Muscle layer of colon (tissue), 2 donors: ENCODE measurements around the gene FSTL1.
A peak's percentile ranks its signal among the peaks of the same experiment; 100 is the strongest.

ENCODE experiments used
- H3K27ac ChIP-seq: one replicate; pipeline ENCODE4 v1.7.0; 2013; ENCODE audit warnings: low read depth, mild to moderate bottlenecking, low read length, moderate library complexity
- H3K27me3 ChIP-seq, 2 donors: one replicate each; pipeline ENCODE4 v1.7.0; 2013; ENCODE audit warnings: low read length in 2 of 2, mild to moderate bottlenecking in 2 of 2; ENCODE audit not compliant: insufficient read depth in 2 of 2, control insufficient read depth in 1 of 2
- H3K36me3 ChIP-seq: one replicate; pipeline ENCODE4 v1.7.0; 2013; ENCODE audit warnings: mild to moderate bottlenecking, low read length; ENCODE audit not compliant: insufficient read depth
- H3K4me1 ChIP-seq: one replicate; pipeline ENCODE4 v1.7.0; 2013; ENCODE audit warnings: mild to moderate bottlenecking, low read length; ENCODE audit not compliant: insufficient read depth
- H3K4me3 ChIP-seq, 2 donors: one replicate each; pipeline ENCODE4 v1.7.0; 2013; ENCODE audit warnings: low read length in 2 of 2, low read depth in 1 of 2, mild to moderate bottlenecking in 1 of 2, moderate library complexity in 1 of 2
- H3K9ac ChIP-seq: one replicate; pipeline ENCODE4 v1.7.0; 2013; ENCODE audit warnings: low read length
- H3K9me3 ChIP-seq: one replicate; pipeline ENCODE4 v1.7.0; 2013; ENCODE audit warnings: mild to moderate bottlenecking, low read length
- donor health status: abdominal sarcoma.
- donor health status: Adenocarcinoma of cecum.

Gene FSTL1

GRCh38 chr3:120369037-120369467 lies 81.7 kb downstream of the FSTL1 start:
- no peak overlapping the region for H3K27ac ChIP-seq
- no peaks in the 10 kb centered on the region for H3K27me3 ChIP-seq
- H3K36me3 ChIP-seq, result no peaks in the 10 kb centered on the region
- no peaks in the 10 kb centered on the region for H3K9me3 ChIP-seq
- H3K9ac ChIP-seq, result no peak overlapping the region
- no peak overlapping the region for H3K4me3 ChIP-seq
- no peaks in the 10 kb centered on the region for H3K4me1 ChIP-seq

- H3K36me3 ChIP-seq, result no peaks in the 10 kb centered on the region
- H3K4me3 ChIP-seq, result no peak overlapping the region
- no peaks in the 10 kb centered on the region for H3K27me3 ChIP-seq
- H3K27ac ChIP-seq, result no peak overlapping the region
- no peak overlapping the region for H3K9ac ChIP-seq
- H3K9me3 ChIP-seq, result no peaks in the 10 kb centered on the region
- no peaks in the 10 kb centered on the region for H3K4me1 ChIP-seq
Measured at GRCh38 chr3:120368172-120368571, 82.6 kb downstream of the FSTL1 start.

GRCh38 chr3:120364821-120365220 lies 86.0 kb downstream of the FSTL1 start:
- no peaks in the 10 kb centered on the region for H3K4me1 ChIP-seq
- no peak overlapping the region for H3K9ac ChIP-seq
- H3K36me3 ChIP-seq, result no peaks in the 10 kb centered on the region
- no peak overlapping the region for H3K4me3 ChIP-seq
- no peaks in the 10 kb centered on the region for H3K9me3 ChIP-seq
- no peak overlapping the region for H3K27ac ChIP-seq
- H3K27me3 ChIP-seq, result no peaks in the 10 kb centered on the region

GRCh38 chr3:120364101-120364500 lies 86.7 kb downstream of the FSTL1 start:
- Histone ChIP-seq H3K4me3 (no peak overlapping the region), H3K9me3 (no peaks in the 10 kb centered on the region), H3K9ac (no peak overlapping the region), H3K27ac (no peak overlapping the region), H3K36me3 (no peaks in the 10 kb centered on the region), H3K27me3 (no peaks in the 10 kb centered on the region), H3K4me1 (no peaks in the 10 kb centered on the region)

GRCh38 chr3:120357807-120358206 lies 93.0 kb downstream of the FSTL1 start:
- Histone ChIP-seq H3K9me3 (no peaks in the 10 kb centered on the region), H3K27me3 (no peaks in the 10 kb centered on the region), H3K36me3 (no peaks in the 10 kb centered on the region), H3K4me1 (no peaks in the 10 kb centered on the region), H3K9ac (no peak overlapping the region), H3K27ac (no peak overlapping the region), H3K4me3 (no peak overlapping the region)

GRCh38 chr3:120355486-120355885 lies 95.3 kb downstream of the FSTL1 start:
- H3K4me1 ChIP-seq, result no peaks in the 10 kb centered on the region
- H3K27ac ChIP-seq, result no peak overlapping the region
- no peak overlapping the region for H3K4me3 ChIP-seq
- no peaks in the 10 kb centered on the region for H3K9me3 ChIP-seq
- H3K36me3 ChIP-seq, result no peaks in the 10 kb centered on the region
- no peak overlapping the region for H3K9ac ChIP-seq
- no peaks in the 10 kb centered on the region for H3K27me3 ChIP-seq

GRCh38 chr3:120353463-120353862 lies 97.3 kb downstream of the FSTL1 start:
- no peak overlapping the region for H3K4me3 ChIP-seq
- no peaks in the 10 kb centered on the region for H3K27me3 ChIP-seq

GRCh38 chr3:120352017-120352416 lies 98.8 kb downstream of the FSTL1 start:
- Histone ChIP-seq H3K27ac (no peak overlapping the region), H3K4me3 (no peak overlapping the region), H3K27me3 (no peaks in the 10 kb centered on the region), H3K9me3 (no peaks in the 10 kb centered on the region), H3K9ac (no peak overlapping the region), H3K4me1 (peaks cover 9% of the 10 kb centered on the region), H3K36me3 (no peaks in the 10 kb centered on the region)

More at GRCh38 chr3:120353463-120353862, 97.3 kb downstream of the FSTL1 start:
- H3K9ac ChIP-seq, result no peak overlapping the region
- no peaks in the 10 kb centered on the region for H3K4me1 ChIP-seq
- H3K27ac ChIP-seq, result no peak overlapping the region
- H3K36me3 ChIP-seq, result no peaks in the 10 kb centered on the region
- H3K9me3 ChIP-seq, result no peaks in the 10 kb centered on the region

- H3K27ac ChIP-seq, result no peak overlapping the region
- H3K4me3 ChIP-seq, result peak overlapping the region in 1 of 2 donors; percentile 90
- peak overlapping the region; percentile 90 for H3K9ac ChIP-seq
- peaks cover 24% of the 10 kb centered on the region for H3K4me1 ChIP-seq
- H3K27me3 ChIP-seq, result no peaks in the 10 kb centered on the region
- H3K36me3 ChIP-seq, result peaks cover 5% of the 10 kb centered on the region
- no peaks in the 10 kb centered on the region for H3K9me3 ChIP-seq
Measured at GRCh38 chr3:120350401-120350941, 100.3 kb downstream of the FSTL1 start.

- no peaks in the 10 kb centered on the region for H3K27me3 ChIP-seq
- peak overlapping the region; percentile 62 to 90 for H3K4me3 ChIP-seq
- peak overlapping the region; percentile 93 for H3K27ac ChIP-seq
- H3K9me3 ChIP-seq, result no peaks in the 10 kb centered on the region
- peak overlapping the region; percentile 90 for H3K9ac ChIP-seq
- peaks cover 5% of the 10 kb centered on the region for H3K36me3 ChIP-seq
- peaks cover 28% of the 10 kb centered on the region for H3K4me1 ChIP-seq
Measured at GRCh38 chr3:120349855-120350125, 101.0 kb downstream of the FSTL1 start.

GRCh38 chr3:120348991-120349854 lies 101.6 kb downstream of the FSTL1 start, which contains the start of gene LRRC58:
LRRC58 (minus strand) TSS chr3:120349354; CDS start chr3:120349243, 111 bp downstream.
- Histone ChIP-seq H3K36me3 (peaks cover 5% of the 10 kb centered on the region), H3K27ac (peak within 1 kb of the TSS; percentile 93), H3K4me1 (peaks cover 28% of the 10 kb centered on the region)

More at GRCh38 chr3:120348991-120349854, 101.6 kb downstream of the FSTL1 start, which contains the start of gene LRRC58:
- peak within 1 kb of the TSS; percentile 90 for H3K9ac ChIP-seq
- no peaks in the 10 kb centered on the region for H3K27me3 ChIP-seq
- H3K9me3 ChIP-seq, result no peaks in the 10 kb centered on the region
- peak within 1 kb of the TSS; percentile 62 to 90 for H3K4me3 ChIP-seq
